PC-3 (cell line): ENCODE results near the gene SLC25A34.

Experiments used
- CTCF ChIP-seq: fragments of 300-600 bp; sonication (generic); conservative IDR thresholded peaks from 2 replicates; pipeline ENCODE4 v1.5.1; 2017; ENCODE audit warnings: antibody characterized with exemption, low read depth, mild to moderate bottlenecking, low read length
- EZH2 ChIP-seq: fragments of 300-600 bp; sonication (generic); IDR thresholded peaks from one replicate; pipeline ENCODE4 v1.6.1; 2017; ENCODE audit warnings: antibody characterized with exemption, mild to moderate bottlenecking, low read length; ENCODE audit not compliant: unreplicated experiment
- EZH2phosphoT487 ChIP-seq: fragments of 300-600 bp; sonication (generic); IDR thresholded peaks from 2 replicates; pipeline ENCODE4 v1.6.1; 2018; ENCODE audit warnings: mild to moderate bottlenecking, antibody characterized with exemption, low read length, borderline replicate concordance

DNA sequence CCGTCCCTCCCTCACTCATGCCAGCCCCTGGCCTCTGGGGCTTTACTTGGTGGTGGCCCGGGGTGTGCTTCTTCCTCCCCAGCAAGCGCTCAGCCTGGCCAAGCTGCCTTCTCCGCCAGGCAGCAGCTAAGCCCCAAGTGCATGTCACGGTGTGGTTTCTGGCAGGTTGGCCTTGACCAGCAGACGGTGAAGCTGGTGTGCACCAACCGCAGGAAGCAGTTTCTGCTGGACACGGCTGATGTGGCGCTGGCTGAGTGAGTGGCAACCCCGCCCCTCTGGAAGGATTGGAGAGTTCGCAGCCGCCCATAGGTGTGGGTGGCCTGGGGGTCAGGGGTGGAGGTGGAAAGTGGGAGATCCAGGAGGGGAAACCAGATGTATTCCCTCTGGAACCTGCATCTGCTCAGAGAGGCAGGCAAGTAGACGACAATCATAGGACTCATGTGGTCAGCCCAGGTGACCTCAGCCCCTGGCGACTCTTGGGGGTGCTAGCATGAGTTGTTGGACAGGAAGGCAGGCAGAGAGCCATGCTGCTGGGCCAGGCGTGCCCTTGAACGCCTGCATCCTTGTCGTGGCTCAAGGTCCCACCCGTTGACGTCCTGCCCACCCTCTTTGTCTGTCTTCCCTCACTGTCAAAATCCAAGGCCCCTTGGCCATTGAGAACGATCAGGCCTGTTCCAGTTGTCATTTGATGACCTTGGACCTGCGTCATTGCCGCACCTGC lies 7.0 kb upstream of the SLC25A34 start:
- TF ChIP-seq CTCF, result no peak
- TF ChIP-seq EZH2, result no peak
- TF ChIP-seq EZH2phosphoT487, result no peak
